ENCODE results near the gene SCAI.

GRCh38 chr9:124914753-124915405 is 228.4 kb downstream of the SCAI start:
- no peak for TF ChIP-seq CTCF (IDR thresholded peaks at IDR 0.05)
- no peak for TF ChIP-seq POLR2A (IDR thresholded peaks at IDR 0.05)

Data from right lobe of liver (tissue), 4 donors.